ENCODE data around the gene ITGB4.

DNA sequence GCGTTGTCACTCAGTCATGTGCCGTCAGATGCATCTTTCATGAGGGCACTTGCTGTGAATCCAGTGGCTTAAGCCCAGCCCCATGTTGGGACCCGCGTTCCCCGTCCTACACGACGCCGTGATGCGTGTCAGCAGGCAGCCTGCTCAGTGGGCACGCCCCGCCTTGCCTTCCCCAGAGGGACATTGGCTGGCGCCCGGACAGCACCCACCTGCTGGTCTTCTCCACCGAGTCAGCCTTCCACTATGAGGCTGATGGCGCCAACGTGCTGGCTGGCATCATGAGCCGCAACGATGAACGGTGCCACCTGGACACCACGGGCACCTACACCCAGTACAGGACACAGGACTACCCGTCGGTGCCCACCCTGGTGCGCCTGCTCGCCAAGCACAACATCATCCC is 8.8 kb downstream of the ITGB4 start:
- no peak for TF ChIP-seq POLR2A (IDR thresholded peaks at IDR 0.05)
- TF ChIP-seq, protein P1, sequence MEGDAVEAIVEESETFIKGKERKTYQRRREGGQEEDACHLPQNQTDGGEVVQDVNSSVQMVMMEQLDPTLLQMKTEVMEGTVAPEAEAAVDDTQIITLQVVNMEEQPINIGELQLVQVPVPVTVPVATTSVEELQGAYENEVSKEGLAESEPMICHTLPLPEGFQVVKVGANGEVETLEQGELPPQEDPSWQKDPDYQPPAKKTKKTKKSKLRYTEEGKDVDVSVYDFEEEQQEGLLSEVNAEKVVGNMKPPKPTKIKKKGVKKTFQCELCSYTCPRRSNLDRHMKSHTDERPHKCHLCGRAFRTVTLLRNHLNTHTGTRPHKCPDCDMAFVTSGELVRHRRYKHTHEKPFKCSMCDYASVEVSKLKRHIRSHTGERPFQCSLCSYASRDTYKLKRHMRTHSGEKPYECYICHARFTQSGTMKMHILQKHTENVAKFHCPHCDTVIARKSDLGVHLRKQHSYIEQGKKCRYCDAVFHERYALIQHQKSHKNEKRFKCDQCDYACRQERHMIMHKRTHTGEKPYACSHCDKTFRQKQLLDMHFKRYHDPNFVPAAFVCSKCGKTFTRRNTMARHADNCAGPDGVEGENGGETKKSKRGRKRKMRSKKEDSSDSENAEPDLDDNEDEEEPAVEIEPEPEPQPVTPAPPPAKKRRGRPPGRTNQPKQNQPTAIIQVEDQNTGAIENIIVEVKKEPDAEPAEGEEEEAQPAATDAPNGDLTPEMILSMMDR (IDR thresholded peaks at IDR 0.05 in 4 of 5, conservative IDR thresholded peaks at IDR 0.05 in 1 of 5) = no peak

All from gastrocnemius medialis (tissue), 4 donors.